ACHN (cell line): Measurements from ENCODE around the gene GMNC.

Experiments used
- DNase-seq: peaks from one replicate; pipeline ENCODE4 v3.0.0-alpha.2; 2015
- in situ Hi-C: cut with HindIII; loops from 2 replicates; pipeline ENCODE4 v1.10.0; 2017; ENCODE audit warnings: low sequenced_read_pairs, low pct_ligation_motif_present, low pct_unique_long_range_greater_than_20kb

Gene GMNC

GRCh38 chr3:190860521-190860920 is 2.0 kb downstream of the GMNC start:
- no peak for DNase-seq
- in situ Hi-C loops, result no loop called here

GRCh38 chr3:190855151-190855550 is 7.3 kb downstream of the GMNC start:
- in situ Hi-C loops, result no loop called here
- no peak for DNase-seq

DNA sequence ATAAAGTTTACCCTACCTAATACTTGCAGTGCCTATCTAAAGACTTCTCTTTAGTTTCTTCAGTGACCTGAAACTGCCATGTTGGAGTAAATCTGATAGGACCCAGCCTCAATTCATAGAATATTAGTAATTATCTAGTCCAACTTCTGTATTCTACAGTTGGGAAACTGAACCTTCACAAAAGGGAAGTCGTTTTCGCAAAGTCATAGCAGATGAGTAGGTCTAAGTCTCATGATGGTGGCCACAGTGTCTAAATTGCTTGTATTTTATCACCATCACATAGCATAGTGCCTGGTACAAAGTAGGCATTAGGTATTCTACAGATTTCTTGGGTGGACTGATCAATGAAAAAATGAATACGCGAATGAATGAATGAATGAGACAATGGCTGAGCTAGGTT is 8.4 kb downstream of the GMNC start:
- DNase-seq, result no peak
- in situ Hi-C loops, result no loop called here

DNA sequence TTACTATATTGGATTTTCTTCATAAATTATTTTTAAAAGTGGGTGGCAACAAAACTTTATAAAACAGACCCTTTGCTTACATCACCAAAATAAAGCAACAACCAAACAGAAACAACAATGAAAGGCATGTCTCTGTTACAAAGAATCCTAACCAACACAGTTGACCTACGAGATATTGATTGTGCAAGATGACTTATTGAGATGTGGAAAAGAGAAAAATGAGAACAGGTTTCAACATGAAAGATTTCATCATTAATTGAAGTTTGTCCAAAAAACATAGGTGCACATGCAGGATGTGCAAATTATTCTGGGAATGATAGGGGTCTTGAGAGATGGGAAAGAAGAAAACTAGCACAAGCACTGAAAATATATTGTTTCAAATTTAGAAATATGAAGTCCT is 9.0 kb downstream of the GMNC start:
- no peak for DNase-seq
- in situ Hi-C loops, result no loop called here

- DNase-seq, result no peak
- in situ Hi-C loops, result no loop called here
These were observed 12.9 kb downstream of the GMNC start for GRCh38 chr3:190849607-190850006.

DNA sequence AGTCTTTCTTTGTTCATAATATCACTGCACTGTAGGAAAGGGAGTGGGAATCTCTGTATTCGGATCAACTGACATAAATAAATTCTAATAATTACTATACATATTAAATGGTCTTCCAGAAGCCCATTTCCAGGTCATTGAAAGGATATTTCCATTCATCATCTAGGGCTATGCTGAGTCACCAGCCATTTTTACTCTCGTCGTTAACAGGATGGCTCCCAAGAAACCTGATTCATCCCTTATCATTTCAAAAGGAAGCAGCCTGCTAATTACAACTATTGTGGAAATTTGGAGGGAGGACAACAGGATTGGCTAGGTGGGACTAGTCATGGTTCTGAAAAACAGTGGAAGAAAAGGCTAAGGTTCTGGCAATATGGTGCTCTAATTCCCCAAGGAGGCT is 13.6 kb downstream of the GMNC start:
- in situ Hi-C loops, result no loop called here
- DNase-seq, result no peak

DNA sequence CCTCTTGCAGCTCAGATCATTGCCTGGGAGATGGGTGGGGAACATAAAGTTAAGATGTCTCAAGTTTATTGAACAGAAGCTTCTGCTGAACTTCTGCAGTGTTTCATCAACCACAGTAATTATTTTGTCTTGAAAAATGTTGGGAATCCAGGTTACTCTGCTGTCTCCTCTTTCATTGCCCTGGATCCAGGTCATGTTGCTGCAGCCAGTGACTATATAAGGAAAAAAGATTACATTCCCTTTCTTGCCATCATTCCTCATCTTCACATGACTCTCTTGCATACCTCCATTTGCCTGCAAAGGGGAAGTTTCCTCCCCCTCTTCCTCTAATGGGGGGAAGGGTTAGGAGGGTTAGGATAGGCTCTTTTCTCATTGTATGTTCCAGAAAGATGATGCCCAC is 15.1 kb downstream of the GMNC start:
- in situ Hi-C loops, result no loop called here
- no peak for DNase-seq

- no peak for DNase-seq
- in situ Hi-C loops, result no loop called here
These were observed 22.3 kb downstream of the GMNC start for GRCh38 chr3:190840146-190840545.

GRCh38 chr3:190831225-190831624 is 31.3 kb downstream of the GMNC start:
- in situ Hi-C loops, result no loop called here
- no peak for DNase-seq

DNA sequence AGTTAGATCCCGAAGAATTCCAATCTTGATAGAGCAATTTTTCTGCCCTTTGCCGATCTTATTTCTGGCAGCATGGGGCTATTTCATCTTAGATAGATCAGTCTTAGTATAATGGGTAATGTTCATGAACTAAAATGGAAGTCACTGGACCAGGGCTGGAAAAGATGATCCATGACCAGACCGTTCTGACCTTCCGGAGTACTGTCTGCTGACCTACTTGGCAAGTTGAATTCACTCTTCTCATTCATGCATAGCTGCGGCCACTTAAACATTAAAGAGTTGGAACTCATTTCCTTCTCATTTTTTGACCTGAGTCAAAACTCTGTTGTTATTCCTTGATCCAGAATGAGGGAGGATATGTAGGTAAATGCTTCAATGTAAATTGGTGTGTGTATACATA is 32.5 kb downstream of the GMNC start:
- in situ Hi-C loops, result no loop called here
- peak; percentile 59 for DNase-seq

DNA sequence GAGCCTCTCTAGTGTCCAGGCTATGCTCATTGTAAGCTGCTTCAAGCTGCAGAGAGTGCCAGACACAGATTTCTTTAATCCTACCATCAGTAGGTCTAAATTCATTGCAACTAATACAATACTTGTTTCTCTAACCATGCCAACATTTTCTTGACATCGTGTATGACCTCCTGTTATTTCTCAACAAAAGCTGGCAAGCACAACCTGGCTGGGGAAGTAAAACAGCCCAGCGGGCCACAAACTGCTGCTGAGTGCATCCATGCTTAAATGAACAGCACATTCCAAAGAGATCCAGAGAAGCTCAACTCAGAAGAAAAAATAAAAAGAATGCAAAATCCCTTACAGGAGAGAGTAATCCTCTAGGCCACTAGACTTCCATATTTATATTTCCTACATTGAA is 36.5 kb downstream of the GMNC start:
- in situ Hi-C loops, result no loop called here
- peak; percentile 48 for DNase-seq

GRCh38 chr3:190825386-190826016 is 37.0 kb downstream of the GMNC start:
- no peak for DNase-seq
- in situ Hi-C loops, result no loop called here

GRCh38 chr3:190811775-190812480 is 50.6 kb downstream of the GMNC start:
- peak; percentile 57 for DNase-seq
- in situ Hi-C loops, result no loop called here

- no peak for DNase-seq
- in situ Hi-C loops, result no loop called here
These were observed 51.5 kb downstream of the GMNC start for GRCh38 chr3:190810957-190811356.

DNA sequence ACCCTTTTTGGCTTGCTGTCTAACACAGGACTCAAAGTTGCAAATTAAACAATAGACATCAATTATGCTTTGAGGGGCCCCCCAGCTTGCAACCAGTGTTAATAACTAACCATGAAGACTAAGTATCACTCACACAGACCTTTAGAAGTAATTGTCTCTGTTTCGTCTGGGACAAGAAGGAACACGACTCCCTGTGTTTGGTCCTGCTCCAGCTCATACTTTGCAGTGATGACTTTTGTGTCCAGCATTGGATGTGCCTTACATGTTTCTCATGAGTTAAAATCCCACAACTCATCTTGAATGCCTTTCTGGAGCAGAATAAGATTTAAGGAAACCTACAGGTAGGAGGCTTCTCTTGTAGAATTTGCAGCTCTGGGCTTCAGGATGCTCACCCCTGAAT is 53.1 kb downstream of the GMNC start:
- in situ Hi-C loops, result no loop called here

GRCh38 chr3:190807719-190808375 is 54.6 kb downstream of the GMNC start:
- in situ Hi-C loops, result no loop called here
- no peak for DNase-seq

More for the DNA sequence above, 53.1 kb downstream of the GMNC start:
- DNase-seq, result no peak
